ENCODE data around the gene SHLD1.

The SHLD1 gene

DNA sequence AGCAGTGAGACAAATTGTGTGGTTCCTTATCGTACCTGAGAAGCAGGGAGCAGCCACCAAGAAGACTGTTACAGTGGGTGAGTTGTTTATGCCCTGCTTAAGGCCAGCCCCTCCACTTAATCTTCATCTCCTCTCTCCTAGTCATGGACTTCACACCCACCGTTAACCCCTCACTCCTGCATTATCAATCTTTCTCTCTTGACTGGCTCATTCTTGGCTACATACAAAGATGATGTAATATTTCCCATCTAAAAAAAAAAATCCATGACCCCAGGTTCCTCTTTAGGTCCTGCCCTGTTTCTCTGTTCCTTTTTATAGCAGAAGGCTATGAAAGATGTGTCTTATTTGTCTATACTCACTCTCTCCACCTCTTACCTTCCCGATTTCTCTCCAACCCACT is 72.4 kb downstream of the SHLD1 start:
- FAIRE-seq, result no peak

- no peak for FAIRE-seq
Observed at GRCh38 chr20:5825130-5825719, 75.0 kb downstream of the SHLD1 start.

DNA sequence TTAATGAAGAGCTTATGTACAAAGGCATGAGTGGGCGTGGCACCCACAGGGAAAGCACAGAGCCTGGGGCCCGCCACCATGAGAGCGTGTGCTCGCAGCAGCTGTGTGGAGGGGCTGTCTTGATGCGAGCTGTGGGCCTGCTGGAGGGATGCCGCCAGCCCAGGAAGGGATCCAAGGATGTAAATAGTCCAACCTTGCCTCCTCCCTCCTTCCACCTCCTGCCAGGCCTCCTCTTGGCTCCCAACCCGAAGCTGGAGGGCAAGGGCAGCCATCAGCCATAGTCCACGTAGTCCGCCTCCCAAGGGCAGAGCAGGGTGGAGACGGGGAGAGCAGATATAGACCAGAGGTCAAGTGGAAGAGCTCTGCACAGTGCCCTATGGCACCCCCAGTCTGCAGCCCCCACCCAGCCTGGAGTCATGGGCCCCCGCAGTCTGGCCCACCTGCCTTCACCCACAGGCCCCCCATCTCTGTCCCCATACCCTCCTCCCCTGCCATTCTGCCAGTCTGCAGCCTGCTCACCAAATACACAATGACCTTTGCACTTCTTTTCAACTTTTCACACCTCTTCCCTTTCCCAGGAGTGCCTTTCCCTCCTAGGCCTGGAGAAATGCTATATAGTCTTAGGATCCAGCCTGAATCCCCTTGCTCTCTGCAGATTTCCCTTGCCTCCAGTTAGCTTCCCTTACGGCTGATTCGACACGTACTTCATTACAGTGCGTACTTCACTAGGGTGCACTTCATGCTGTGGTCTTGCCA is 77.1 kb downstream of the SHLD1 start:
- FAIRE-seq, result no peak

- FAIRE-seq, result no peak
Observed at GRCh38 chr20:5827861-5828260, 77.7 kb downstream of the SHLD1 start.

GRCh38 chr20:5829241-5829809 is 79.1 kb downstream of the SHLD1 start:
- no peak for FAIRE-seq

- FAIRE-seq, result no peak
Observed at GRCh38 chr20:5831539-5832237, 81.5 kb downstream of the SHLD1 start.

DNA sequence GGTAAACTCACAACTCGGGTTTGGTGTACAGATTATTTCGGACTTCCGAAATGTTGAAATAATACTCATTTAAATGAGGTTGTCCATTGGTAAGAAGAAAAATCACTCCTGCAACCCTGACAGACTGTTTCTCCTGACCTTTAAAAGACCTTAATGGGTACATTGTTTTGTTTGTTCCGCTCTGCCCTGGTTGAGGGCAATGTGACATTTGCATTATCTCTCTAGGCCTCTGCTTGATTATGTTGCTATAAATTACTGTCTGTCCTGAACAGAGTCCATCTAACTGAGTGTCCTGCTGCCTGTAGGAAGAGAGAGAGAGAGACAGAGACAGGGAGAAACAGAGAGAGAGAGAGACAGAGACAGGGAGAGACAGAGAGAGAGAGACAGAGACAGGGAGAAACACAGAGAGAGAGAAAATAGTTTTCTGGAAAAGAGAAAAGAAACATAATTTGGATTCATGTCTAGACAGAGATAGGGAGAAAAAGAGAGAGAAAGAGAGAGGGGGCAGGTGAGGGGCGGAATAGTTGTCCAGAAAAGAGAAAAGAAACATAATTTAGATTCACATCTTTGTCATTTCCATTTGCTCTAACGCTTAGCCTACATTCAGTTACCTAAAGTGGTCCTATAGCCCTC is 83.2 kb downstream of the SHLD1 start:
- no peak for FAIRE-seq

GRCh38 chr20:5834436-5835005 is 84.3 kb downstream of the SHLD1 start:
- no peak for FAIRE-seq

DNA sequence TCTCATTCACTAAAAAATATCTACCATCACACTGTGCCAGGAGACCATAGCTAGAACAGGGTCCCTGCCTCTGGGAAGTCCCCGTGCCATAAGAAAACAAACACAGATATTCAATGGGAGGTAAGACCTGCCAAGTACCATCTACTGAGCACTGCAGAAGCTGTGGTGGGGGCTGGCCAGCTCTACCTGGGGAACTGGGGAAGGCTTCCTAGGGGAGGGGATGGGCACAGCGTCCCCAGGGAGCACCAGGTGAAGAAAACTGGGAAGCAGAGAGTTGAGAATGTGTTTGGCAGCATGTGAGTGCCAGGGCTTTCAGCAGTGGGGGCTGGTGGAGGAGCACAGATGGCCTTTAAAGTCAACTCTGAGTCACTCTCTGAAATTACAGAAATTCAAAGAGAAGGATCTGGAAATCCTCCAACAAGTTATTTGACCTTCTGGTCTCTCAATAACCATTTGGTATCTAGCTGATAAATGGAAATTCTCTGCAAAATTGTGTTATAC is 85.2 kb downstream of the SHLD1 start:
- FAIRE-seq, result no peak

DNA sequence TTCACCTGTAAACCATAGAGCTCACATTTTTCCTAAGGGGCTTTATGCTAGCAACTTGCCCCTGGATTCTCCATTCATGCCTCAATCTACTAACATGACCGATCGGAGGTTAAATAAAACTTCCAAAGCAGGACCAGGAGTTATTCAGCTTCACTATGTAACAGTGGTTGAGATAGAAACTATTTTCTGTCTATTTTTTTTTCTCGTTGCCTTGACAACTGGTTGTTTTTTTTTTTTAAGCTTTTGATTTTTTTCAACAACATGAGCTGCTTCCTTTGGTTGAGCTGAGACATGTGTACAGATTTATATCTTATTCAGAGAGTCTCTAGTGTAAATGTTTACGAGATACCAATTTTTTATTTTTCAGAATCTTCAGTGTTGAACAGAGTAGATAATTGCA is 85.7 kb downstream of the SHLD1 start:
- no peak for FAIRE-seq

DNA sequence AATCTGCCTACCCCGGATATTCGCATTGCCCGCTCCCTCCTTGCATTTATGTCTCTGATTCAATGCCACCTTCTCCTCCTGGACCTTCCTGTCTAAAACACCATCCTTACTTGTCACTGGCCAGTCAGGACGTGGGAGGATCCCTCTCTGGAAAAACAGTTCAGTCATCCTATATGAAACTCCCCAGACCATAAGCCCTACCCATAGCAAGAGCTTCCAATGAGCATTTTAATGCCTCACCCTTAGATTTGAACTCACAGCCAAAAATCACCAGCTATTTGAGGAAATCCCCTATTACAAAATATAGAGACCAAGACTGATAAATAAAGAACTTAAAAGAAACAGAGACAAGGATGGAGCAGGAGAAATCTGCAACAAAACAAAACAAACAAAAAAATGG is 86.4 kb downstream of the SHLD1 start:
- FAIRE-seq, result no peak

DNA sequence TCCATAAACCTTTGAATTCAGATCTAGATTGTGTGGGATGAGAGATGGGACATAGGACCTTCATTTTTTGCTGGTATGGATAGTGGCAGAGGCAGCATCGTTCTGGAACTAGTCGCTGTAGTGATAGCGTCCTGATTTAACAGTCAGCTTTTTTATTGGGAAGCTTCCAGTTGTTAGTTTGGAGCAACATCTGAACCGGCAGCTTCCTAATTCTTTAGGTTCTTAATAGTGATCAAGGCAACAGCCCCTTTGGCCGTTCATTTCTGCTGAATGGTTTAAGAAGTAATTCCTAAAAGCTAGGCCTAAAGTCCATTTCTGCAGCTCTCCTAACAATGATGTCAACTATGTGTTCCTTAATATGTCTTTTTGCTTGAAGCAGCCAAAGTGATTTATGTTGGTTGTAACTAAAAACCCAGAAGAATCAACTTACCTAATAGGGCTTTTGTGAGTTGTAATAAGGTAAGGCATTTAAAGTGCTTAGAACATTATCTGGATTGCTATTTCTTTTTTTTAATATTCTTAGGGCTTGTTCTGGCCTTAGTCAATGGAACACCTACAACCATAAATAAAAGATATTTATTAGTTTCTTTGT is 90.3 kb downstream of the SHLD1 start:
- no peak for FAIRE-seq

DNA sequence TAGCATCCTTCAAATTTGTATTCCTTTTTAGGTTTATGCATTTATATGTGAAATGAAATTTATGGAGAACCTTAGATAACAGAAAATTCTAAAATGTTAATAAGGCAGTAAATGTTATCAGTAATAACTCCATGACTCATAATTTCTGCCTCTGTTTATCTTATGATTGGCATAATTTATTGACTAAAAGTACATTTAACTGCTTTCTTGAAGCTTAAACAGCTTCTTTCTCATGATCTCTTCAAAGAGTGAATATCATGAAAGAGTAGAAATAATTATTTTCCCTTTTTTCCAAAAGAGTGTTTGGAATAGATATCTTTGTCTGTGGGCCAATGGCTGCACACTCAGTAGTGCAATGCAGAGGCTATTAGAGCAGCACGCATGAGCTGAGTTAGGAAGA is 91.3 kb downstream of the SHLD1 start:
- no peak for FAIRE-seq

- no peak for FAIRE-seq
Observed at GRCh38 chr20:5842465-5842864, 92.3 kb downstream of the SHLD1 start.

GRCh38 chr20:5843054-5843592 is 92.9 kb downstream of the SHLD1 start:
- FAIRE-seq, result no peak

GRCh38 chr20:5844063-5844681 is 94.0 kb downstream of the SHLD1 start:
- no peak for FAIRE-seq

DNA sequence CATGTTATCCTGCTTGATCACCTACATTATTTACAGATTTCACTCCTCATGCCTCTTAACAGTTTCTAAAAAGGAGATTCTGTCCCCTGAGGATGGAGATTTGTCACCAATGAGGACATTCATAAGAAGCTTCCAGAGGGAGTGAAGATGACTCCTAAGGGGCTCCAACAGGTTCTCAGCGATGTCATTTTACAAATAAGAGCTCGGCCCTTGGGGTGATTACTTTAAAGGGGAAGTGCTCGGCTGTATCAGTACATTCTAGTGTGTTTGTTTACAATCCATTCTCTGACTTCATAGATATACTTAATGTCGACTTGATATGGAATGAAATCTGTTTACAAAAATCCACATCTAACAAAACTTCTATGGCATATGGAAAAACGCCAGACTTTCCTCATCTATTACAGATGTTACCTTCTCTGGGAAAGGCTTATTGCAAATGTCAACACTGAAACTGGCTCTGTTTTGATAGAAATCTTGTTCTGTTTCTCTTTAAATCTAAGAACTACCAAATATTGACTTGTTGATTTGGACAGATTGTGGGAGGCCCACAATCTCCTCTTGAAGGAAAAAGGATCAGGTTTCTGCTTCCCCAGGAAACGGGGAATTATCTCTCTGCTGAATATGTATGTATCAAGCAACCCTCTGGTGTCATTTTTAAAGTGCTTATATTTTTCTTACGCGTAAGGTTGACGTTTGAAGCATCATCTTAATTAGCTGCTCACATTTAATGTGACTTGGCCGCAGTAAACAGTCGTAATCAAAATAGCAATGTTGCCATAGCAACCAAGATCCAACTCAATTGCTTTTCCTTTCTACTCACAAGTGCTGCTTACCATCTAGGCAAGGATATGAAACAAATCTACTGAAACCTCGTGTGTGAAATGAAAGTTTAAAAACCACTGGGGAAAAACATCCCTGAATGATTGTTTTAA is 95.7 kb downstream of the SHLD1 start:
- FAIRE-seq, result no peak

DNA sequence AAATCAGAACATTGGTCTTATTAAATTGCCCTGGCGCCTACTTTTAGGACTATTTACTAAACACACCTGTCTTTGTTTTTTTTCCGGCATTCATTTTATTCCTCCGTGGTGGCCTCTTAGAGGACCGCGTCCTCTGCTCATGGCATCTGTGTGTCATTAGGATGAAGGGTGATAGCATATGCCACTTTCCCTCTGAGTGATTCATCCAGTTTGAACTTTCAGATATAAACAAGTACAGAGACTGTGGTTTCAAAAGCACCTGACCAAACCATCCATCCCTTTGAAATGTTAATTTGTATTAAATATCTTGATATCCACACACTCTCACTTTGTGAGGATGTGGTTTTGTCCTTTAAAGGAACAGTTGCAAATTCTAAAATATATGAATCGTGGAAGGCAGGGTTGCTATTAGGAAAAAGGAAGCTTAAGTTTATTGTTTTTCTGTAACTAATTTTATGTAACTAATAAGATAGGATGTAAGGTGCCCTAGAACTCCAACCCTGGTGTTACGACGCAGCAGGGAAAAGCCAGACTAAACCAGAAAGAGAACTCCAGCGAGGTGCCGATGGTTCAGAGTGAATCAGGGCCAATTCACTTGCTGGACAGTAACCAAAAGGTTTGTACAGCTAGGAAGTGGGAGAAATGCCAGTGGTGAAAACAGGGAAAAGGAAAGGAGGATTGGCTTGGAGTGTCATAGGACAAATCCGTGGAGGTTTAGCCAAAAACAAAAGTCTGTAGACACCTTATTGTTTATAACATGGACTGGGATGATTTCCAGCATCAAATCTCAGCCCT is 98.7 kb downstream of the SHLD1 start:
- FAIRE-seq, result no peak

DNA sequence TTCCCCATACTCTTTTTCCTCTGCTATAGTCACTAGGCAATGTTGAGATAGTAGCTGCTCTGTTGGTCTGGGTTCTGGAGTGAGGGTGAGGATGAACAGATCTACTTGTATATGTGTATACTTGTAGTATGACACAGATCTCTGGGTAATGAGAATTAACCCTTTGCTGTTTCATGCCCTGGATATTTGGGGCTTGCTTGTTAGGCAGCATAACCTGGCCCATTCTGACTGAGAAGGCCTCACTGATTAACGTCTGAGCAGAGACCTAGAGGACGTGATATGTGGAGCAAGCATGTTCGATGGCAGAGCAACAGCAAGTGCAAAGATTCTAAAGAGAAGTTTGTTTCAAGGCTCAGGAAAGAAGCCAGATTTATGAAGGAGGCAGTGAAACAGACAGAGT is 105.7 kb downstream of the SHLD1 start:
- no peak for FAIRE-seq

DNA sequence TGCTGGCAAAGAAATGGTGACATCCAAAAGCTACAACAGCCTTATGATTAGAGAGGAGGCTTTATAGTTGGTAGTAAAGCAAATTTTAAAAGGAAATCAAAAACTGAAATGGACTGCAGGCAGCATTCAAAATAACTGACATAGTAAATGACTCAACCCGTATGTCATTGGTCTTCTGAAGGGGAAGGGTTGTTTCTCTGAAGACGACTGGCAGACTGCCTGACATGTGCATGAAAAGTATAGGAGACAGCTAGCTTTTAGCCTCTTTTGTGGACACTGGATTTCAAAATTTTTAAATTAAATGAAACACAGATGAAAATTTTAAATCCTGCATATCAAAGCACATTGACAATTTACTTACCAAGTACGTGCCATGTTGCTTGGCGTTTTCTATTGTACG is 109.4 kb downstream of the SHLD1 start:
- FAIRE-seq, result no peak
